ENCODE results near the gene DACH1.

DNA sequence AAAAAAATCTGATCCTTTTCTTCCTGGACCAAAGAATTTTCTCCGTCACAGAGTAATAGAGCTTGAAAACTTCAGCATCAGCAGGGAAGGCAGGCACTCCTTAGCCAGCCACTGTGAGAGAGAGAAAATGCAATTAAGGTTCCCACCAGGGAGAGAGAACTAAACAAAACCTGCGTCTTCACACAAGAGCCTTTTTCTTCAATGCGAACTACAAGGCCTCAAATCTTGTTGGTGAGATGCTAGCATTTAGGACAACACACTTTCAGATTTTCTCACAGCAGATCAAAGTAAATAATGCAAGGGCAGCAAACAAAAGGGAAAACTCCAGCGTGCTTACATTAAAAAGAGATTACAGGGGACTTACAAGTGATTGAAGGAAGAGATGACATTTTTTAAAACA lies 80.1 kb downstream of the DACH1 start:
- no peak for TF ChIP-seq TAF1 (IDR thresholded peaks at IDR 0.05; ENCODE audit: low read depth, low read length)
- TF ChIP-seq, protein P1, sequence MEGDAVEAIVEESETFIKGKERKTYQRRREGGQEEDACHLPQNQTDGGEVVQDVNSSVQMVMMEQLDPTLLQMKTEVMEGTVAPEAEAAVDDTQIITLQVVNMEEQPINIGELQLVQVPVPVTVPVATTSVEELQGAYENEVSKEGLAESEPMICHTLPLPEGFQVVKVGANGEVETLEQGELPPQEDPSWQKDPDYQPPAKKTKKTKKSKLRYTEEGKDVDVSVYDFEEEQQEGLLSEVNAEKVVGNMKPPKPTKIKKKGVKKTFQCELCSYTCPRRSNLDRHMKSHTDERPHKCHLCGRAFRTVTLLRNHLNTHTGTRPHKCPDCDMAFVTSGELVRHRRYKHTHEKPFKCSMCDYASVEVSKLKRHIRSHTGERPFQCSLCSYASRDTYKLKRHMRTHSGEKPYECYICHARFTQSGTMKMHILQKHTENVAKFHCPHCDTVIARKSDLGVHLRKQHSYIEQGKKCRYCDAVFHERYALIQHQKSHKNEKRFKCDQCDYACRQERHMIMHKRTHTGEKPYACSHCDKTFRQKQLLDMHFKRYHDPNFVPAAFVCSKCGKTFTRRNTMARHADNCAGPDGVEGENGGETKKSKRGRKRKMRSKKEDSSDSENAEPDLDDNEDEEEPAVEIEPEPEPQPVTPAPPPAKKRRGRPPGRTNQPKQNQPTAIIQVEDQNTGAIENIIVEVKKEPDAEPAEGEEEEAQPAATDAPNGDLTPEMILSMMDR (IDR thresholded peaks at IDR 0.05; ENCODE audit: control extremely low read depth in 1 of 3, insufficient read depth in 1 of 3, low read depth in 1 of 3, low read length in 3 of 3) = no peak
- no peak for TF ChIP-seq YY1 (IDR thresholded peaks at IDR 0.05; ENCODE audit: low read depth, low read length)
- no peak for TF ChIP-seq POLR2AphosphoS5 (IDR thresholded peaks at IDR 0.05; ENCODE audit: low read depth, low read length)
- TF ChIP-seq SAP30 (IDR thresholded peaks at IDR 0.05; ENCODE audit: insufficient read depth, insufficient replicate concordance, low read length) = no peak
- no peak for TF ChIP-seq RAD21 (IDR thresholded peaks at IDR 0.05 in 1 of 2, conservative IDR thresholded peaks at IDR 0.05 in 1 of 2; ENCODE audit: low read depth in 2 of 2, low read length in 2 of 2)
- no peak for TF ChIP-seq FOSL1 (IDR thresholded peaks at IDR 0.05; ENCODE audit: insufficient read depth, low read depth, low read length)

Data from H1 (cell line).